CMK (cell line): ENCODE data around the gene TMEM41B.
A peak's percentile ranks its signal among the peaks of the same experiment; 100 is the strongest.
"Not testable (repeated sequence)": the region's sequence is repeated elsewhere in the genome, so short reads cannot be mapped to it uniquely, and the experiment has no call there.

Source experiments
- DNase-seq: peaks from one replicate; pipeline ENCODE4 v3.0.0-alpha.2; 2010; ENCODE audit warnings: low read depth

TMEM41B gene

DNA sequence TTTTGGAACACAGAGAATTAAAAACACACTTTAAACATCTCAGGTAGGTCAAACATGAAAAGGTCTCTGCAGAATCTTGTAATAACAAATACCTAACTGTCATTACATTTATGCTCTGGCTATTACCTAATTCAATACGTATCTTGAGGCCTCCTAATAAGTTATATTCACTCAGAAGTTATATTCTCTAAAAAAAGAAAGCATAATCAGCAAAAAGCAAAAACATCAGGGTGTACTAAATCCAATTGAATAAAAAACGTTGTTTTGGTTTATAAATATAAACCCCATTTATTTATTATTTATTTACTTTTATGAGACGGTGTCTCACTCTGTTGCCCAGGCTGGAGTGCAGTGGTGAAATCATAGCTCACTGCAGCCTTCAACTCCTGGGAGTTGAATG, 10.2 kb downstream of the TMEM41B start:
- no peak for DNase-seq

DNA sequence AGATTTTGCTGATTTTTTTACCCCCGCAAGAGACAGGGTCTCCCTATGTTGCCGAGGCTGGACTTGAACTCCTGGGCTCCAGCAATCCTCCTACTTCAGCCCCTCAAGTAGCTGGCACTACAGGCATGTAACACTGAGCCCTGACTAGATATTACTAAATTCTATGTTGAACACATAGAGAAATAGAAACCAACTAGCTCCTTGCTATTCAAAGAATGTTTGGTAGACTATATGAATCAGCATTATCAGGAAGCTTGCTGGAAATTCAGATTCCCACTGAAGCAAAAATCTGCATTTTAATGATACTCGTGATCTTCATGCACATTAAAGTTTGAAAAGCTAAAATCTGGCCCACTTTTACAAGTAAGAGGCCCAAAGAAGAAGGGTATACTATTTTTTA, 11.9 kb downstream of the TMEM41B start:
- DNase-seq: no peak

DNA sequence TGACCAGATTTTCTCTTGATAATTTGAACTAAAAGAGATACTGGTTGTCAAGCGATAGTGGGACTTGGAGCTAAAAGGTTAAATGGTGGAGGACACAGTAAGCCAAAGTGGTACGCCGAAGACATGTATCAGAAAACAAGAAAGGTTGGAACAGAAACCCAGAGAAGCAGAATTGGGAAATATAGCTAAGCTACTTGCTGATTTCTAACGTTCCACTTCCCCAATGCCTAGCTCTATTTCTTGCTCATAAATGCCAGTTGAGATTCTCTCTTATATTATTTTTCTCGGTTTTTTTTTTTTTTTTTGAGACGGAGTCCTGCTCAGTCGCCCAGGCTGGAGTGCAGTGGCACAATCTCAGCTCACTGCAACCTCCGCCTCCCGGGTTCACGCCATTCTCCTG, 12.7 kb downstream of the TMEM41B start:
- DNase-seq: no peak

DNA sequence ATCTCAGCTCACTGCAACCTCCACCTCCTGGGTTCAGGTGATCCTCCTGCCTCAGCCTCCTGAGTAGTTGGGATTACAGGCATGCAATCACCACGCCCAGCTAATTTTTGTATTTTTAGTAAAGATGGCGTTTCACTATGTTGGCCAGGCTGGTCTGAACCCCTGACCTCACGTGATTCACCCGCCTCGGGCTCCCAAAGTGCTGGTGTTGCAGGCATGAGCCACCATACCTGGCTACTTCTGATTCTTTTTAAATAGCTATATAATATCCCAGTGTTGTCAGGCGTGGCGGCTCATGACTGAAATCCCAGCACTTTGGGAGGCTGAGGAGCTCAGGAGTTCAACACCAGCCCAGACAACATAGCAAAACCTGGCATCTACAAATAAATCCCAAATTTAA, 20.7 kb downstream of the TMEM41B start:
- no peak for DNase-seq

DNA sequence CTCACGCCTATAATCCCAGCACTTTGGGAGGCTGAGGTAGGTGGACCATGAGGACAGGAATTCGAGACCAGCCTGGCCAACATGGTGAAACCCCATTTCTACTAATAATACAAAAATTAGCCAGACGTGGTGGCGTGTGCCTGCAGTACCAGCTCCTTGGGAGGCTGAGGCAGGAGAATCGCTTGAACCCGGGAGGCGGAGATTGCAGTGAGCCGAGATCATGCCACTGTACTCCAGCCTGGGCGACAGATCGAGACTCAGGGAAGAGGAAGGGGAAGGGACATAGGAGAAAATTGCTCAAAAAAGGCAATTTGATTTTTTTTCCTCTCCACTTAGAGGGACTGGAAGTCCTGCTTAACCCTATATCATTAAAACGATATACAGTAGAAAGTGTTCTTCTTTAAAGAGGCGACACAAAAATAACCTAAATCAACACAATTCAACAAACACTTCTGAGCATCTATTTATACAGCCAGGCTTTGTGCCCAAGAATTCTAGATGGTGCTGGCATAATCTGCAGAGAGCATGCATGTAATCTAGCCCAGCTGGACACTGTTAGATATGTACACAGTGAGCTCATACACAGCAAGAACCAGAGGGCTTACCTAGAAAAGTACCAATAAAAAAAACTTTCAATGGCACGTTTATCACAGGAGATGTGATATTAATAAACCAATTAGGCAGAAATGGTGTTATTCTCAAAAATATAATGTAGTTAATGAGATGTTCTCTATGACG, 28.4 kb downstream of the TMEM41B start:
- DNase-seq: no peak

DNA sequence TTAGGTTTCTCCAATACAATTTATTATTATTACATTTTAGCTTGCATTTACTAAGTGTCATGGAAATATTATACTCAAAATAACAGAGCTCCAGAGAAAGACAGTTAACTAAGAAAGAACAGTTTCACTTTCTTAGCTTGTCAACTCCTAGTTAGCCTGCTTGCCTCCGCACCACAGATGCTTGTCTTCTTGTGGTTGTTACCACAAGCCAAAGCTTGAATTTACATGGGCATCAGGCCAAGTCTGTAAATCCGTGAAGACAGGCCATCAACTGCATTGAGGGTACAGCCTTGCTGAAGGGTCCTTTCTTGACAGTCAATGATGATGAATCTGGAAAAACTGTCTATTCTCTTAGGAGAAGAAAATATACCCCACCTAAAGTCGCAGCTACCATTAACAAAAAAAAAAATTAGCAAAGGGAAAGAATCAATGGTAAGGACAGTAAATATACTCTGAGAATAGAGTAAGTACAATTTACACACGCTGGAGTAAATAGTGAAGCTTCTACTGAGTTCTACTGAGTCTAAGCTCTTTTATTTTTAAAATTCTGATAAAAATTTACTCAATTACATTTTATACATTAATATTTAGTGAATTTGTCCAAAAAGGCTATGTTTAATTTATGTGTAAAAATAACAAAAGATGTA, 33.6 kb downstream of the TMEM41B start:
- peak; percentile 32 for DNase-seq

DNA sequence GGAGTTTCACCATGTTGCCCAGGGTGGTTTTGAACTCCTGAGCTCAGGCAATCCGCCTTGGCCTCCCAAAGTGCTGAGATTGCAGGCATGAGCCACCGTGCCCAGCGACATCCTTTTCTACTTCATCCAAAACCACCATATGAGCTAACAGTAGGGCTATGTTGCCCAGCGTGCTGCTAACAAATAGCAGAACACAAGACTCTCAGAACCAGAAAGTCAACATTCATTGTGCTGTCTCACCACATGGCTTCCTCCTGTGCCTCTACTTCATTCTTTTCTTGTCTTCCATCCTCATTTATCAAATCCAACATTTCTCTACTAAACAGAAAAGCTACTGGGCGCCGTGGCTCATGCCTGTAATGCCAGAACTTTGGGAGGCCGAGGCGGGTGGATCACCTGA, 37.2 kb downstream of the TMEM41B start:
- no peak for DNase-seq

DNA sequence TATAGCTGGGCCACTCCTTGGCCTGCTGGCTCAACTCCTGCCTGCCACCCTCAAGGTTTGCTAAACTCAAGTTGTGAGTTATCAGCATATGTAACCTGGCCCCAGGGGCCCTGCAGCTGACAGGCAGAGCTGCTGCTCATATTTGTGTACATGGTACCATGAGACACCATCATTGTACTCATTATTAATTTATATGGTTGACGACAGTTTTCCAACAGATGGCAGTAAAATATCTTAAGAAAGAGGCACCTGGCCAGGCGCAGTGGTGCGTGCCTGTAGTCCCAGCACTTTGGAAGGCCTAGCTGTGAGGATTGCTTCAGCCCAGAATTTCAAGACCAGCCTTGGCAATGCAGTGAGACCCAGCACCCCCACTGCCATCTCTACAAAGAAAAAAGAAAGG, 37.8 kb downstream of the TMEM41B start:
- DNase-seq: no peak

DNA sequence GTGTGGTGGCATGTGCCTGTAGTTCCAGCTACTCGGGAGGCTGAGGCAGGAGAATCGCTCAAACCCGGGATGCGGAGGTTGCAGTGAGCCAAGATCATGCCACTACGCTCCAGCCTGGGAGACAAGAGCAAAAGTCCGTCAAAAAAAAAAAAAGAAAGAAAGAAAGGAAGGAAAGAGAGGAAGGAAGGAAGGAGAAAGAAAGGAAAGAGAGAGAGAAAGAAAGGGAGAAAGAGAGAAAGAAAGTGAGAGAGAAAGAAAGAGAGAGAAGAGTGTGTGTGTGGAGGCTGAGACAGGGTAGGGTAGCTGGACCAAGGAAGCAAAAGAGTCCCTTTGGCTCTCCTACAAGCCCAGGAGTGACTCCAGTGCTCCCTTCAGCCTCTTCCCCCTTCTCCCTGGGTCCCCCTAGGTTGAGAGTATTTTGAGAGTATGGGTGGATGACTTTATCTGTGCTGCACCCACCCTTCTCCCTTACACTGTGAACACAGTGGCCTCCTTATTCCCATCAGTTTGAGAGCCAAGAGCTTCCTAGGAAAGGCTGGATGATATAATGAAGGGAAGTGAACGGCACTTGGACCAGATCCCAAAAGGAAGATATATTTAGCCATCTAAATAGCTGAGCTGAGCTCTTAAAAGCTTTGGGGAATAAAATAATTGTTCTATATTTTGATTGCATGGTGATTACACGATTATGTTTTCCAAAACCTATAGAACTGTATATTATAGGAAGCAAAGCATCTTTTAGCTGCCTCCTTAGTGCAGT, 39.7 kb downstream of the TMEM41B start:
- DNase-seq: no peak

DNA sequence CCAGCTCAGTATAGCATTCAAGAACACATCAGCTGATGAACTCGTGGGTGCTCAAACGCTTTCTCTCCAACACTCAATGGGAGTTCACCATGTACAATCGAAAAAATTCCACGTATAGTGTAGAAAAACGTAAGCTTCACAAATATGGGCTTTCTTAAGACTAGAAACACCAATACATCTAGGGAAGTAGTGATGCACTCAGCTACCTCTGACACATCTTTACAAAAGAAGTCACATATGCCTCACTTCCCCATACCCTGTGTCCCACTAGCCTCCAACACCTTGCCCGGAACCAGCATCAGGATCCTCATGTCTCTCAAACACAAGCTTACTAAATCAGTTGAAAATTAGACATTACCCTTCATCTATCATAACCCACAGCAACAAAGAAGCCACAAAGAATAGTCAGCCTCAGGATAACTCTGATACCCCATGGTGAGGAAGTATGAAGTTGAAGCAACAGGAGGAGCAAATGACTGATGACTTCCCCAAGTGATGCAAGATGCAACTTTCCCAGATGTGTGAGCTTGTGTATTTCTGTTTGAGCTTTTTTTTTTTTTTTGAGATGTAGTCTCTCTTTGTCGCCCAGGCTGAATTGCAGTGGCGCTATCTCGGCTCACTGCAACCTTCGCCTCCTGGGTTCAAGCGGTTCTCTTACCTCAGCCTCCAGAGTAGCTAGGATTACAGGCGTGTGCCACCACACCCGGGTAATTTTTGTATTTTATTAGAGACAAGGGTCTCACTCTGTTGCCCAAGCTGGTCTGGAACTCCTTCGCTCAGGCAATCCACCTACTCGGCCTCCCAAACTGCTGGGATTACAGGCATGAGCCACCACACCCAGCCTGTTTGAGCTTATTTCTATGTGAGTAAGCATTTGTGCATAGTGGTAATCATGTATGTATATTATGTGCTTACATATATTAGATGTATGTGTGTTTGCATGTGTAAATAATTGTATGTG, 40.7 kb downstream of the TMEM41B start:
- no peak for DNase-seq

DNA sequence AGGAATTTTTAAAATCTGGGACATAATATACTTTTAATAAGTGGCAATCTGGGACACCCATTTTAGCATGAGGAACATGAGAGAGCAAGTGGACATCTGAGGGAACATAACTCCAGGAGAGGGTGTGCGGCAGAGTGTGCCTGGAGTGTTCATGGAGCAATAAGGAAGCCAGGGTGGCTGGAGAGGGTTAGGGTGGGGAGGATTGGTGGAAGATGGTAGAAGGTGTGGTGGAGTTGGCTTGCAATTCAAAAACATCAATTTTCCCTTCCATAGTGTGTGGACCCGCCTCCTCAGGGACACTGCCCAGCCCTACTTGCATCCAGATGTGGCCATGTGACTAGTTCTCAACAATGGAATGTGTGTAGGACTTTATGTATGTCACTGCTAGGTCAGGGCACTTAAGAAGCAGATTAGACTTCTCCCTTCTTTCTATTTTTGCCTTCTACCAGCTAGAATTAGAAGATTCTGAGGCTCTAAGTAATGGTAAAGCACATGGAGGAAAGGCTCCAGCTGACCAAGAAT, 44.8 kb downstream of the TMEM41B start:
- no peak for DNase-seq

DNA sequence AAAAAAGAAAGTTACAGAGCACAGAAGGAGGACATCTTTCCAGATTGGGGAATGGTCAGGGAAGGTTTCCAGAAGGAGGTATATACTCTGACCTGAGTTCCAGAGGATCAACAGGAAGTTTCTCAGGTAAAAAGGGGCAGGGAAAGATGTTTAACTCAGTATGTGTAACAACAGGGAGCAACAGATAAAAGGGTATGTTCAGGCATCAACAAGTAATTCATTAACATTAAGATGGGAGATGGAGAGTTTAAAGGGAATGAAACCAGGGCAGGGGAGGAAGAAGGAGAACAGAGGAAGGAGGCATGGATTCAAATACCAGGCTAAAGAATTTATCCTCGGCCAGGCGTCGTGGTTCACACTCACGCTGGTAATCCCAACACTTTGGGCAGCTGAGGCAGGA, 46.7 kb downstream of the TMEM41B start:
- no peak for DNase-seq

DNA sequence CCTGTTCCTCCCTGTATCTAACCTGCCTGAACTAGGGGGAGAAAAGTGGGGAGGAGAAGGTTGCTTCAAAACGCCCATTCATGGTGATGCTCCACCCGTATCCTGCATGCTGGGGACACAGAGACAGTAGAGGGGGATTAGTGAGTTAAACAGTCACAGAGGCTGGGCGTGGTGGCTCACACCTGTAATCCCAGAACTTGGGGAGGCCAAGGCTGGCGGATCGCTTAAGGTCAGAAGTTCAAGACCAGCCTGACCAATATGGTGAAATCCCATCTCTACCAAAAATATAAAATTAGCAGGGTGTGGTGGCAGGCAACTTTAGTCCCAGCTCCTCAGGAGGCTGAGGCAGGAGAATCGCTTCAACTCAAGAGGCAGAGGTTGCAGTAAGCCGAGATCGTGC, 47.5 kb downstream of the TMEM41B start:
- no peak for DNase-seq

DNA sequence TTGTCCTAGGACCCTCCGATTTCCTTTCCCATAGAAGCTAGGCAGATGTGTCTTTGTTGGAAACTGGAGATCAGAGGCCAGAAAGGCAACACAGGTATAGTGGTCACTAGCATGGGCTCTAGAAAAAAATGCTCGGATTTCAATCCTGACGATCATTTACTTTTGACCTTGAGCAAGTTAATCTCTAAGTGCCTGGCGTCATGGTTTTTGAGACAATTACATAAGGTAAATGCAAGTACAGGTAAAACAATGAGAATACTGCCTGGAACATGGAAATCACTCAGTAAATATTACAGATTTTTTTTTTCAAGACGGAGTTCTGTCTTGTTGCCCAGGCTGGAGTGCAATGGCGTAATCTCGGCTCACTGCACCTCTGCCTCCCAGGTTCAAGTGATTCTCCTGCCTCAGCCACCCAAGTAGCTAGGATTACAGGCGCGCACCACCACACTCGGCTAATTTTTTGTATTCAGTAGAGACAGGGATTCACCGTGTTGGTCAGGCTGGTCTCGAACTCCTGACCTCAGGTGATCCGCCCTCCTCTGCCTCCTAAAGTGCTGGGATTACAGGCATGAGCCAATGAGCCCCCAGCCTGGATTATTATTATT, 48.2 kb downstream of the TMEM41B start:
- no peak for DNase-seq

DNA sequence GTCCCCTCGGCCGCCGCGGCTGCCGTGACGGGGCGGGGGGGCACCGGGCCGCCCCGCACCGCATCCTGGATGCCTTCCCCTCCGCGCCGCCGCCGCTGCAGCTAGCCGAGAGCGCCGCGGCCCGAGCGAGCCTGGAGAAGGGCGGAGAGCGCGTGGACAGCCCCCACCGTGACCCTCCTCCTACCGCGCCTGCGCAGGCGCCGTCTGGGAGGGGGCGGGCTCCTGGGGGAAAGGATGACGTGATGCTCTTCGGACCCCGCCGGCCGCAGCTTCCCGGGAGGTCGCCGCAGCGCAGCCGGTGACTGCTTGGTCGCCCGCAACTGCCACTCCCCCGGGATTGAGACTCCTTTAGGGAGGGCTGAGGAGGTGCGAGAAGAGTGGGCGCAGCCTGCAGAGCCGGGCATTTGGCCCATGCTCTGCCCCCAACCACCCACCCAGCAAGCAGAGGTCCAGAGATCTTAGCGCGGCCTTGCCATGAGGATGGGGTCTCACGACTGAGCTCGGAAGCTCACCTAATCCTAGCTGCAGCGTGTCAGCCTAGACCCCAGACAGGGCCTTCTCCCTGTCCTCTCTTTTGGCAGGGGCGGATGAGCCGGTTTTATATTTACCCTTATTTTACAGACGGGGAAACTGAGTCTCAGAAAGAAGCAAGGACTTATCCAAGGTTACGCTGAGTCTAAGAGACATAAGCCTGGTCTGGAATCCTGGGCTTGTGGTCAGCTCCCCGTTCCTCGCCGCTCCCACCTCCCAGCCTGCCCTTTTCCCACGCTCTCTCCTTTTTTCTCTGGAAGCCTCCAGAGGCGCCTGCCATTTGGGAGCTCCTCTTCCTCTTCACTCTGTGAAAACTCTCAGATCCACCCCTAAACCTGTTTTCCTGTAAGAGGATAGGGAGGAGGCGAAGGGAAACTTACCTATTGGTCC, 48.9 kb downstream of the TMEM41B start, which contains the start of gene DENND5A:
TSS of gene DENND5A (minus strand) at position 140 of the 921 bp plus-strand sequence. CDS start 281 bp downstream, outside the sequence.
- peak; percentile 74 for DNase-seq

DNA sequence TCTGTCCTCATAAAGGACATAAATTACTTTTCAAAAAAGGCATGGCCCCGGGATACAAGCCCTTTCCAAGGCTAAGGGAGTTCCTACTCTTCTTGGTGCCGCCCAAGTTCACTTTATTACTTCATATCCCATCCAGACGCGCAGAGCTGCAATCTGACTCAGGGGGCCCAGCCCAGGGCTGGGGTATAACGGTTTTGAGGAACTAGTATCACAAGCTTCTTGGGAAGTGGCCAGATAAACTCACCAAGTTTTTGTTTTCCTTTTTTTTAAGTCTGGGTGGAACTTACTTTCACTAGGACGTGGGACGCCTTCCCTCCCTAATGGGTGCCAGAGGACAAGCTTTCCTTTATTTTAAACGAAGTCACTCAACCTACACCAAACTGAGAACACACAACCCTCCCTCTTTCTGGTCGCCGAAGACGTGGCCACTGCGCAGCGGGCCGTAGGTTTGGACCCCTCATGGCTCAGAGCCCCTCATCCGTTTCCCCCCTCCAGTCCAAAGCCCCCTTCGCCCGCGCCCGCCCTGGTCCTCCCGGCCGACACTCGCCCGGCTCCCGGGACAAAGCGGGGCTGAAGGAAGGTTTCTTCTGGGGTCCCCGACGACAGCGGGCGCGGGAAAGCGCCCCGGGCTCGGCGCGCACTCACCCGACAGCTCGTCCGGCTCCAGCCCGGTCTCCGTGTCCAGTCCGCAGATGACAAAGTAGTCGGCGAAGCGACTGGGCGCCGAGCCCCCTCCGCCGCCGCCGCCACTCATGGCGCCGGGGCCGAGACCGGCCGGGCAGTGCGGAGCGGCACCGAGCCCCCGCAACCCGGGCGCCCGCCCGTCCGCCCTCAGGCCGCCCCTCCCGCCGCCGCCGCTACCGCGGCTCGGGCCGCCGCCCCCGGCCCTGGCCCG, 49.8 kb downstream of the TMEM41B start:
- DNase-seq: no peak

DNA sequence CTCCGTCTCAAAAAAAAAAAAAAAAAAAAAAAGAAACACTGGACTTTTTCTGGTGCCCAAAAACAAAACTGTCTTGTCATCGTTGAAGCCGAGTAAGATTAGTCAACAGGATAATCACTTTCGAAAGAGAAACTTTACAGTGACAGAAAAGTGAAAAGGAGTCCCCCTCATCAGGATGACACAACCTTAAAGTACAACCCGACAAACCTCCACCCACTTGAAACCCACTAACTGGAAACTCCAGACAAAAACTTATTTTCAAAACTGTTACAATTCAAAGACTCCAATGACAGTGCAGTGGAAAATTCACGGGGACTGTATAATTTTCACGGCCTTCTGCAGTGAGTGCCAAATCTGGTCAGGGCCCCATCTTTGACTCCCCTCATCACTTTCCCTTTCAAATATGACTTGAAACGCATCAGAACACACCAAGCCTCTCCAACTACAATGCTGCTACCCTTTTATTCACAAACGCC, 50.5 kb downstream of the TMEM41B start:
- no peak for DNase-seq

DNA sequence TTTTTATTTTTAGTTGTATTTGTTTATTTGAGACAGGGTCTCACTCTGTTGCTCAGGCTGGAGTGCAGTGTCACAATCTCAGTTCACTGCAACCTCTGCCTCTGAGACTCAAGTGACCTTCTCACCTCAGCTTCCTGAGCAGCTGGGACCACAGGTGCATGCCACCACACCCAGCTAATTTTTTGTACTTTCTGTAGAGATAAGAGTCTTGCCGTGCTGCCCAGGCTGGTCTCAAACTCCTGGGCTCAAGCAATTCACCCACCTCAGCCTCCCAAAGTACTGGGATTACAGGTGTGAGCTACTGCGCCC, 53.6 kb downstream of the TMEM41B start:
- not testable (repeated sequence) for DNase-seq
